SK-N-SH (cell line): Measurements from ENCODE around the gene IQCE. TPM values are rescaled to one million over a fixed set of nuclear protein-coding genes. Genes with fewer than 3 reads are reported as not detected.

Experiments
- CTCF ChIA-PET: fragments of 300-600, 350-600 bp; formaldehyde crosslinking; extraction: SDS; loops from one replicate; lab custom pipeline; 2021; lab: Yijun Ruan, JAX
- POLR2A ChIA-PET: fragments of 350-600 bp; sonication (Branson Sonifier 250); formaldehyde crosslinking; extraction: SDS; loops from one replicate; lab custom pipeline; 2020; ENCODE audit warnings: antibody characterized with exemption, inconsistent platforms; lab: Yijun Ruan, JAX
- DNase-seq: peaks from one replicate; pipeline ENCODE4 v3.0.0; 2012
- H2AFZ ChIP-seq: fragments of 200-600 bp; sonication (generic); 2 replicates; pipeline ENCODE4 v1.8.1; 2016; ENCODE audit warnings: antibody characterized with exemption, mild to moderate bottlenecking, low read depth
- H3F3A ChIP-seq: fragments of 200-600 bp; sonication (generic); replicated peaks from 2 replicates; pipeline ENCODE3; 2016; ENCODE audit warnings: antibody characterized with exemption, mild to moderate bottlenecking; ENCODE audit not compliant: insufficient read depth
- H3K27ac ChIP-seq, 2 experiments: fragments of 200-500 bp in 1 of 2; fragments of 200-600 bp in 1 of 2; sonication (Bioruptor generic) in 1 of 2; sonication (generic), shearing (Covaris generic) in 1 of 2; 2 replicates each; pipeline versions ENCODE4 v1.5.1 to v1.6.1; 2014 to 2016; ENCODE audit warnings: low read depth in 2 of 2, inconsistent platforms in 1 of 2, low read length in 1 of 2, mild to moderate bottlenecking in 1 of 2, mixed read lengths in 1 of 2
- H3K27me3 ChIP-seq: fragments of 200-600 bp; sonication (generic), shearing (Covaris generic); 2 replicates; pipeline ENCODE4 v1.6.1; 2016; ENCODE audit warnings: mixed run types; ENCODE audit not compliant: insufficient read depth
- H3K36me3 ChIP-seq, 2 experiments: fragments of 200-500 bp in 1 of 2; fragments of 200-600 bp in 1 of 2; sonication (Bioruptor generic) in 1 of 2; sonication (generic) in 1 of 2; replicated peaks in 1 of 2; 2 replicates each; pipeline versions ENCODE3 to v1.5.1; 2014 to 2016; ENCODE audit warnings: low read length in 1 of 2, mild to moderate bottlenecking in 1 of 2; ENCODE audit not compliant: insufficient read depth in 2 of 2, control insufficient read depth in 1 of 2
- H3K4me1 ChIP-seq, 2 experiments: fragments of 200-500 bp in 1 of 2; fragments of 200-600 bp in 1 of 2; sonication (Bioruptor generic) in 1 of 2; sonication (generic), shearing (Covaris generic) in 1 of 2; 2 replicates each; pipeline versions ENCODE4 v1.5.1 to v1.6.1; 2014 to 2016; ENCODE audit warnings: low read depth in 1 of 2, low read length in 1 of 2, mixed run types in 1 of 2; ENCODE audit not compliant: insufficient read depth in 2 of 2, control insufficient read depth in 1 of 2
- H3K4me2 ChIP-seq: fragments of 200-600 bp; sonication (generic), shearing (Covaris generic); 2 replicates; pipeline ENCODE4 v1.6.1; 2017; ENCODE audit warnings: mixed run types
- H3K4me3 ChIP-seq, 2 experiments: fragments of 200-500 bp in 1 of 2; fragments of 200-600 bp in 1 of 2; sonication (Bioruptor generic) in 1 of 2; sonication (generic), shearing (Covaris generic) in 1 of 2; 2 replicates each; pipeline versions ENCODE4 v1.5.1 to v1.8.1; 2014 to 2016; ENCODE audit warnings: low read depth in 2 of 2, inconsistent platforms in 1 of 2, low read length in 1 of 2, mild to moderate bottlenecking in 1 of 2, mixed read lengths in 1 of 2, moderate library complexity in 1 of 2
- H3K79me2 ChIP-seq: fragments of 200-600 bp; sonication (generic); 2 replicates; pipeline ENCODE4 v1.8.1; 2017; ENCODE audit warnings: mild to moderate bottlenecking; ENCODE audit not compliant: insufficient read depth
- H3K9ac ChIP-seq: fragments of 200-600 bp; sonication (generic); 2 replicates; pipeline ENCODE4 v1.6.1; 2017; ENCODE audit warnings: mixed run types
- H3K9me2 ChIP-seq: fragments of 200-600 bp; sonication (generic); 2 replicates; pipeline ENCODE4 v1.6.1; 2017; ENCODE audit warnings: mixed run types
- H3K9me3 ChIP-seq: fragments of 200-600 bp; sonication (generic); 2 replicates; pipeline ENCODE4 v1.6.1; 2017; ENCODE audit warnings: mixed run types, mild to moderate bottlenecking, moderate library complexity
- H4K20me1 ChIP-seq: fragments of 200-600 bp; sonication (generic); 2 replicates; pipeline ENCODE4 v1.6.1; 2017; ENCODE audit warnings: mild to moderate bottlenecking, mixed run types; ENCODE audit not compliant: insufficient read depth
- EP300 ChIP-seq, 2 experiments: IDR thresholded peaks; 2 replicates each; pipeline versions ENCODE4 v1.4.0 to v1.6.1; 2012; ENCODE audit warnings: borderline replicate concordance in 1 of 2, low read depth in 1 of 2, low read length in 1 of 2
- FOSL2 ChIP-seq: IDR thresholded peaks from 2 replicates; pipeline ENCODE4 v1.4.0; 2012; ENCODE audit warnings: low read depth, mild to moderate bottlenecking, moderate library complexity, borderline replicate concordance
- FOXM1 ChIP-seq: IDR thresholded peaks from 2 replicates; pipeline ENCODE4 v1.4.0; 2012; ENCODE audit warnings: low read depth, mild to moderate bottlenecking
- JUND ChIP-seq: IDR thresholded peaks from 2 replicates; pipeline ENCODE4 v1.4.0; 2012
- NFIC ChIP-seq: IDR thresholded peaks from 2 replicates; pipeline ENCODE4 v1.4.0; 2012; ENCODE audit warnings: borderline replicate concordance
- NRF1 ChIP-seq: IDR thresholded peaks from 2 replicates; pipeline ENCODE4 v1.6.1; 2012; ENCODE audit warnings: low read depth, mild to moderate bottlenecking, low read length
- POLR2AphosphoS5 ChIP-seq: IDR thresholded peaks from 2 replicates; pipeline ENCODE4 v1.6.1; 2012; ENCODE audit warnings: low read depth, low read length
- RAD21 ChIP-seq: IDR thresholded peaks from 2 replicates; pipeline ENCODE4 v1.6.1; 2012; ENCODE audit warnings: mild to moderate bottlenecking, low read length
- RXRA ChIP-seq: IDR thresholded peaks from 2 replicates; pipeline ENCODE4 v1.4.0; 2012; ENCODE audit warnings: low read depth, mild to moderate bottlenecking, borderline replicate concordance
- TCF12 ChIP-seq: IDR thresholded peaks from 2 replicates; pipeline ENCODE4 v1.4.0; 2012
- TEAD4 ChIP-seq: IDR thresholded peaks from 2 replicates; pipeline ENCODE4 v1.4.0; 2012; ENCODE audit warnings: mild to moderate bottlenecking, borderline replicate concordance; ENCODE audit not compliant: insufficient read depth
- USF1 ChIP-seq: IDR thresholded peaks from 2 replicates; pipeline ENCODE4 v1.4.0; 2012; ENCODE audit warnings: low read depth, borderline replicate concordance
- WGBS: methylation state at CpG from one replicate; pipeline ENCODE4 v1.1.6; 2017; ENCODE audit warnings: low lambda C conversion rate; 5-methylcytosine and 5-hydroxymethylcytosine counted together
- polyA plus RNA-seq, 3 experiments: library from polyadenylated mRNA; depleted of rRNA; stranded (reverse); fragments of >200 nt; gene quantifications; 2 replicates each; pipeline ENCODE4 v1.2.3, GENCODE V29; 2012
- TF ChIP-seq, protein P1 (sequence below): fragments of 150-350 bp; IDR thresholded peaks from 2 replicates; pipeline ENCODE4 v1.6.1; 2016; ENCODE audit warnings: mild to moderate bottlenecking, low read depth, low read length
- TF ChIP-seq, protein P2 (sequence below): IDR thresholded peaks from 2 replicates; pipeline ENCODE4; 2012

IQCE gene
- polyA plus RNA-seq, 1 of the 3 experiments (the other 2 are of a cell fraction), result 14.4 TPM

DNA sequence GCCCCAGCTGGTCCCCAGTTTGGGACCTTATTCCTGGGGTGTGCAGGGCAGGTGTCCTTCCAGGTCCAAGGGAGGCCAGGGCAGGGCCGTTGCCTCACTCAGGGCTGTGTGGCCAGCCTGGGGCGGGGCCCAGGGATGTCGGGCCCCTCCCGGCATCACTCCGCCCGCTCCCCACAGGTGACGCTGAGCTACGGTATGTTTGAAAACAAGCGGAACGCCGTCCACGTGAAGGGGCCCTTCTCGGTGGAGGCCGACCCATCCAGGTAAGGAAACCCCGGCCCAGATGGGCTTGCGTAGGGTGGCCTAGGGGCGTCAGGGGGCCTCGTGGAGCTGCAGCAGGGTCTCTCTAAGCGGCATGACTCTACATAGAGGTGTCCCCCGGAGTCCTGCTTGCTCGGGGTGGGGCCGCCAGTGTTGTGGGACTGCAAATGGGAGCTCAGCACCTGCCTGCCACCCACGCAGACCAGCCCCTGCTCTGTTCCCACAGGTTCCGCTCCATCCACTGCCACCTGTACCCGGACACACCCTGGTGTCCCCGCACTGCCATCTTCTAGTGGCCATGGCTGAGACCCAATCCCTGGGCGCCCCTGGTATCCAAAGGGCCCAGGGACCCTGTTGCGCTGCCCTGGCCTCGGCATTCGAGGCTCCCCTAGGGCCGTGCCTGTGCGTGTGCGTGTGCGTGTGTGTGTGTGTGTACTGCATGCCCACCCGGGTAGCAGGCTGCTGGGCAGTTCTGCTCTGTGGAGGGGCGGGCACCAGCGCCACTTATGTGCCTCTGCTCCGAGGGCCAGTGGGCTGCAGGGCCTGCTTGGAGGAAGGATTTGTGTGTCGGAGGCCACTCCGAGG is 31.9 kb upstream of the IQCE start:
- Histone ChIP-seq H3K27ac (peak overlapping the region in 1 of 2 experiments; percentile 53; a peak in 2 of 4 replicates), H3K79me2 (peaks cover 28% of the 10 kb centered on the region; the same call in 1 of the 2 replicates), H3K9ac (no peak overlapping the region), H3F3A (peaks cover 53% of the 10 kb centered on the region), H4K20me1 (no peaks in the 10 kb centered on the region), H3K27me3 (no peaks in the 10 kb centered on the region), H3K9me2 (no peaks in the 10 kb centered on the region), H3K4me3 (no peak overlapping the region), H3K36me3 (peaks cover 6 to 7% of the 10 kb centered on the region in 2 experiments), H3K9me3 (no peaks in the 10 kb centered on the region), H3K4me2 (no peak overlapping the region; the same call in 1 of the 2 replicates)
- 98% methylated on average over 22 of the region's 40 CpGs for WGBS
- no peak for DNase-seq
- POLR2A ChIA-PET, result interaction anchor here (0.5 kb wide), 1 partner anchor 29 kb away, joined by 3 read pairs; no protein-coding TSS in a partner anchor
- CTCF ChIA-PET, result interaction anchor here (0.8 to 1.6 kb wide), 3 partner anchors 9 to 75 kb away, joined by 3 to 4 read pairs (median 3); no protein-coding TSS in a partner anchor
- TF ChIP-seq TEAD4 (no peak), POLR2AphosphoS5 (no peak)
- TF ChIP-seq, protein P1, sequence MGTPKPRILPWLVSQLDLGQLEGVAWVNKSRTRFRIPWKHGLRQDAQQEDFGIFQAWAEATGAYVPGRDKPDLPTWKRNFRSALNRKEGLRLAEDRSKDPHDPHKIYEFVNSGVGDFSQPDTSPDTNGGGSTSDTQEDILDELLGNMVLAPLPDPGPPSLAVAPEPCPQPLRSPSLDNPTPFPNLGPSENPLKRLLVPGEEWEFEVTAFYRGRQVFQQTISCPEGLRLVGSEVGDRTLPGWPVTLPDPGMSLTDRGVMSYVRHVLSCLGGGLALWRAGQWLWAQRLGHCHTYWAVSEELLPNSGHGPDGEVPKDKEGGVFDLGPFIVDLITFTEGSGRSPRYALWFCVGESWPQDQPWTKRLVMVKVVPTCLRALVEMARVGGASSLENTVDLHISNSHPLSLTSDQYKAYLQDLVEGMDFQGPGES, result no peak
- TF ChIP-seq, all 33 proteins: peak for 0
- Histone ChIP-seq H2AFZ (no peak overlapping the region), H3K4me1 (peaks cover 62 to 66% of the 10 kb centered on the region in 2 experiments; a peak in 3 of 4 replicates)

DNA sequence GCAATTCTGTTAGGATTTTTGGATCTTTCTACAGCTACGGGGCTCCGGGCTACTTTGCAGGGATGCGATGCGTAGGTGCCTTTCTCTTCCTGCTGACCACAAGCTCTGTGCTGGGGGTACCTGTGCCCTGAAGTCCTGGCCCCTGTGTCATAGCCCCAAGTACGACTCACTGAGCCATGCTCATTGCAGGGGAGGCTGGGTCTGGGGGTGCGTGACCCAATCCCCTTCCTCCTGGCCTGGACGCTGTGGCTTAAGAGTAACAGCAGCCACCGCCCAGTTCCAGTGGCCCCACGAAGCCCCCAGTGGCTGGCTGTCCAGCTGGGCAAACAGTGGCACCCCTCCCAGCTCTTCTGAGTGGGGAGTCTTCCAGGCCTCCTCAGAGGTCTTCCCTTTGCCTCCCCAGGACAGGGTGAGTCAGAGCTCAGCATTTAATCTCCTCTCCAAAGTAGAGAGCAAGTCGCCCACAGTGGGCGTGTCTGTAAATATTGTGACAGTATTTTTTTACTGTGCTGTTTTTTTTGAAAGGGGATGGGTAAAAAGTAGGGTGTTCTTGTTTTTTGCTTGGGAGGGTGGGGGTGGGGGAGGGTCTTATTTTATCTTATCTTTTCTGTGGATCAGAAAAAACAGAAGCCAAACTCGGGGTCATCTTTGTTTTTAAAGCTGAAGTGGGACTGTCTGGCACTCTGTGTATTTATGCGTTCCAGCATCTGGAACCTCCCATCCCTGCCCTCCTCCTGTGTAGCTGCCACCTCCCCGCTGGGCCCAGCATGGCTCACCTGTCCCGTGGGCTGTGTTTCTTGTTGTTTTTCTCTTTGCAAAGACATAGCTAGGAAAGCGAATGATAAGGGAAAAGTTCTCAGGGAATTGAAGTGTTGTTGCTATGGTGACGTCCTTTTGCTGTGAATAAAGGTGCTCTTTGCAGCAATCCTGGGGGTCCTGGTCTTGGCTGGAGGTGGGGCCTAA is 31.0 kb upstream of the IQCE start:
- Histone ChIP-seq H3K27me3 (no peaks in the 10 kb centered on the region), H3K79me2 (peaks cover 19% of the 10 kb centered on the region; the same call in 1 of the 2 replicates), H3K9ac (peak overlapping the region; percentile 15; the same call in 1 of the 2 replicates), H4K20me1 (no peaks in the 10 kb centered on the region), H3F3A (peaks cover 47% of the 10 kb centered on the region), H3K9me3 (no peaks in the 10 kb centered on the region), H3K4me1 (peaks cover 53 to 57% of the 10 kb centered on the region in 2 experiments; a peak in 3 of 4 replicates), H3K27ac (peak overlapping the region in 1 of 2 experiments; percentile 53; a peak in 3 of 4 replicates), H3K4me3 (peak overlapping the region in 1 of 2 experiments; percentile 10; a peak in 1 of 4 replicates), H3K36me3 (peaks cover 6 to 7% of the 10 kb centered on the region in 2 experiments), H3K4me2 (peak overlapping the region; percentile 71), H2AFZ (no peak overlapping the region), H3K9me2 (no peaks in the 10 kb centered on the region)
- ChIA-PET CTCF (interaction anchor here (0.9 to 1.8 kb wide), 4 partner anchors 11 to 143 kb away, joined by 3 to 5 read pairs (median 4); no protein-coding TSS in a partner anchor), POLR2A (interaction anchor here (0.5 to 1.4 kb wide), 3 partner anchors 11 to 28 kb away, joined by 3 read pairs; no protein-coding TSS in a partner anchor)
- WGBS, result 45% methylated on average over 13 of the region's 17 CpGs
- TF ChIP-seq FOSL2 (peak; percentile 74), NRF1 (no peak), FOXM1 (no peak), RAD21 (no peak), TEAD4 (0 out of 2 replicates have a peak, but pooled peaks have one; percentile 26), TCF12 (peak; percentile 69), EP300 (IDR thresholded peaks at IDR 0.05; ENCODE audit: borderline replicate concordance in 1 of 2, low read depth in 1 of 2, low read length in 1 of 2) (peak in 1 of 2 experiments; percentile 39; a peak in 1 of 4 replicates), NFIC (peak; percentile 16; the same call in 1 of the 2 replicates), JUND (peak; percentile 65; the same call in 1 of the 2 replicates), RXRA (0 out of 2 replicates have a peak, but pooled peaks have one; percentile 43), USF1 (no peak)
- TF ChIP-seq, protein P2, sequence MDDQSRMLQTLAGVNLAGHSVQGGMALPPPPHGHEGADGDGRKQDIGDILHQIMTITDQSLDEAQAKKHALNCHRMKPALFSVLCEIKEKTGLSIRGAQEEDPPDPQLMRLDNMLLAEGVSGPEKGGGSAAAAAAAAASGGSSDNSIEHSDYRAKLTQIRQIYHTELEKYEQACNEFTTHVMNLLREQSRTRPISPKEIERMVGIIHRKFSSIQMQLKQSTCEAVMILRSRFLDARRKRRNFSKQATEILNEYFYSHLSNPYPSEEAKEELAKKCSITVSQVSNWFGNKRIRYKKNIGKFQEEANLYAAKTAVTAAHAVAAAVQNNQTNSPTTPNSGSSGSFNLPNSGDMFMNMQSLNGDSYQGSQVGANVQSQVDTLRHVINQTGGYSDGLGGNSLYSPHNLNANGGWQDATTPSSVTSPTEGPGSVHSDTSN, result 0 out of 2 replicates have a peak, but pooled peaks have one; percentile 38
- DNase-seq, result no peak
